ENCODE data around the gene PPARGC1A.
A peak's percentile ranks its signal among the peaks of the same experiment; 100 is the strongest.

The PPARGC1A gene

DNA sequence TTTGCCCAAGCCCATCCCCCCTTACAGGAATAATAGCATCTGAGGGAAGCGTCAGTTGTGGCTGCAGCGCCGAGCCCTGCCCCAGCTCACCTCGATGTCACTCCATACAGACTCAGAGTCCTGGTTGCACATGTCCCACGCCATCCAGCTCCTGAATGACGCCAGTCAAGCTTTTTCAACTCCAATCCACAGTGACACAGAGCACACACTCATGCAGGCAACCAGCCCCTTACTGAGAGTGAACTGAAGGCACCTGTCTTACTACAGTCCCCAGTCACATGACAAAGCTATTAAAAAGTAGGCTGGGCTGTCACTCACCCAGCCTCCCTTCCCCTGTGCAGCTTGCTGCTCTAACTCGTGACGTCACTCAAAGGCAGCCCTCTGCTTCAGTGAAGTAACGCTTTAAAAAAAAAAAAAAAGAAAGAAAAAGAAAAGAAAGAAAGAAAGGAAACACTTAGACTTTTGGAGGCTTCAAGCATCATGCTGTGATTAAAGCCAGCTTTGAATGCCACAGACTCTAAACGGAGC, at the start of gene PPARGC1A:
Gene PPARGC1A (minus strand): TSS at position 234 of the 528 bp plus-strand sequence. CDS start 90 bp downstream, at position 144.
- peak in 1 of 2 donors; percentile 1 for DNase-seq

DNA sequence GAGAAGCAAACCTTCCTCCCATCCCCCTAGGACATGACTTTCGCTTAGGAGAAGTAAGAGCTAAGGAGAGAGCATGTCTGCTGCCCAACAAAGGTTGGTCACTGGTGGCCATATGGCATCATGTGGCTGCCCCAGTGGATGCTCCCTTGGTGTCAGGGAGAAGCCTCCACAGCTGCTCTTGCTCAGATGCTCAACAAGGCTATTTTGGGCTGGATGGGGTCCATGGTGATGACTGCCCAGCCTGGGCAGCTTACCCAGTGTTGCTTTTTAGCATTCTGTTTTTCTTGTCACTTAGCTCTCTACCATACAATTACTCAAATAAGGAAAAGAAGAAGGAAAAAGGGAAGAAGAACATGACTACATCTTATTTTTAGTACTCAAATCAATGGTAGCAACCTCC, 48.9 kb upstream of the PPARGC1A start:
- no peak for DNase-seq

- no peak for DNase-seq
These were observed 47.3 kb upstream of the PPARGC1A start for GRCh38 chr4:23937173-23937572.

- DNase-seq: no peak
These were observed 45.1 kb upstream of the PPARGC1A start for GRCh38 chr4:23934915-23935314.

- DNase-seq: no peak
These were observed 44.4 kb upstream of the PPARGC1A start for GRCh38 chr4:23934223-23934622.

DNA sequence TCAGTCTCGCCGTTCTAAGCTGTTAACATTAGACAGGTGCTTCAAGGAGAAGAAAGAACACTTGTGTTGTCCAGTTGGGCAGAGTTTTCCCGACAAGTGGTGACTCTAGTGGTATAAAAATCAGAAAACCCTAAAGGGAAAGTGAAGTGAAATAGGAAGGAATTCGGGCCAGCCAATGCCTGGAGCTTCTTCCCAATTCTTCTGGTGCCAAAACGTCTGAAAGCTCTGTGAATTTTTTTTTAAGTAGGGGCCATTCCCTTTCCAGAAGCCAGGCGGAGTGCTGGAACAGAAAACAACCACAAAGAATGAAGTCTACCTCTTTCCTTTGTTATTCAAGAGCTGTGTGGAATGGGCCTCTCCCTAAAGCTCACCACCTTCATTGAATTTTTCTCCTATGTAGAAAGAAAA, 43.1 kb upstream of the PPARGC1A start:
- no peak for DNase-seq

DNA sequence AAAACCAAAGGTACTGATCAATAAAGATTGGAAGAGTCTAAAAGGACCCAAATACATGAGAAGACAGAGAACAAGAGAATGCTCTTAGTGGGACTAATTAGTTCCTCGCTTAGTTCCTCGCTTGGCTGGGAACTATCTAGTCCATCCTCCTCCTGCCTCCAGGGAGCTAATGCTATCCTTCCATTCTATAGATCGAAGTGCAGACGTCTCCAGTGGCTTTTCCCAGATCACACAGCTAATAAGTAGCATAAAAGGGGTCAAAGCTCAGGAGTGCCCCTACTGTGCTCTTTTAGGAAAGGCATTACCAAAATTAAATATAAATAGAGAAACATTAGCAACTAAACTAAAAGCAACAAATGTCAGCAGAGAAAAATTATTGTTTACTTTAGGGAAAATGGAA, 42.3 kb upstream of the PPARGC1A start:
- no peak for DNase-seq

- DNase-seq: no peak
These were observed 41.6 kb upstream of the PPARGC1A start for GRCh38 chr4:23931489-23931830.

- no peak for DNase-seq
These were observed 41.1 kb upstream of the PPARGC1A start for GRCh38 chr4:23930750-23931488.

- DNase-seq: no peak
These were observed 39.4 kb upstream of the PPARGC1A start for GRCh38 chr4:23929248-23929647.

DNA sequence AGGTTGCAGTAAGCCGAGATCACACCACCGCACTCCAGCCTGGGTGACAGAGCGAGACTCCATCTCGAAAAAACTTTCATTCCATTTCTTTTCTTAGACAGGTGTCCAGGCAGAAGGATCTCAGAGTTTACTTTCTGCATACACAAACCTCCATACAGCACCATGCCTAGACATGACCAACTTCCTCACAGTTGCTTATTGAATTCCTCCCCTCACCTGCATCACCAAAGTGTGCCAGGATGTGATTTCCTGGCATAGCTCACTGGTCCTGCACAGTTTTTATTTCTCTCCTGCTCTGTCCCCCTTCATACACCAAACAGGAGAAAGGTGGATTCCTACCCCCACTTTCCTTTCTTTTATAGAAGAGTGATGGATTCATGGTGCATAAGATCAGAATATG, 34.7 kb upstream of the PPARGC1A start:
- no peak for DNase-seq

- no peak for DNase-seq
These were observed 34.0 kb upstream of the PPARGC1A start for GRCh38 chr4:23923840-23924239.

DNA sequence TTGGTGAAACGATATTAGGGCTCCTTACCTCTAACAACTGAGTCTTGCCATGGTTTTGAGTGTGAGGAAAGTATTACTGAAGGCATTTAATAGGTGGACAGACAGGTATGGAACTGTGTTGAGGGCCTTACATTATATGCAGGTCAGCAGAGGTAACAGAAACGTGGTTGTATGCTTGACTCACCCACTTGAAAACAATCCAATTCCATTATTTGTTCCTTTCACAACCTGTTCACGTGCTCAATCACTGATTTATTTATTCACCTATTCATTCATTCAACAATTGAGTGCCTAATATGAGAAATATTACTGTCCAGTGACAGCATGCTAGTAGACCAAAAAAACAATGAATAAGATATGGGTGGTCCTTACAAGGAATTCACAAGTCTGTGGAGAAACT, 33.3 kb upstream of the PPARGC1A start:
- DNase-seq: no peak

- DNase-seq: no peak
These were observed 32.8 kb upstream of the PPARGC1A start for GRCh38 chr4:23922541-23923111.

DNA sequence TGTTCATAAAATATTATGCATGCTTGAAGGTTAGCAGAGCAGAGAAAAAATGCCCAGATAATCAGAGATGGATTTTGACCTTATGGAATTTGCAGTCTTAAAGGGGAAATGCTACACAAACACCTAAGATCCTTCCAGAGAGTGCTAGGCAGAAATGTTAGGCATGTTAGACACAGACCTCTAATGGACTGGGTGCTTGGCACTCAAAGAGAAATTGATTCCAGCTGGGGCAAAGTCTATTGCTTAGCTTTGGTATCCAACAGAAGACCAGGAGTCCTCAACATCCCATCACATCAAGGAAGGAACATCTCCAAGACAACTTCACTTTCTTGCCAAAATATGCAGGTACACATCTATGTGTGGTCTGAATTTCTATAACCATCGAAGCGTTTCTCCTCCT, 32.2 kb upstream of the PPARGC1A start:
- DNase-seq: no peak

GRCh38 chr4:23921447-23921845, 31.6 kb upstream of the PPARGC1A start:
- no peak for DNase-seq

DNA sequence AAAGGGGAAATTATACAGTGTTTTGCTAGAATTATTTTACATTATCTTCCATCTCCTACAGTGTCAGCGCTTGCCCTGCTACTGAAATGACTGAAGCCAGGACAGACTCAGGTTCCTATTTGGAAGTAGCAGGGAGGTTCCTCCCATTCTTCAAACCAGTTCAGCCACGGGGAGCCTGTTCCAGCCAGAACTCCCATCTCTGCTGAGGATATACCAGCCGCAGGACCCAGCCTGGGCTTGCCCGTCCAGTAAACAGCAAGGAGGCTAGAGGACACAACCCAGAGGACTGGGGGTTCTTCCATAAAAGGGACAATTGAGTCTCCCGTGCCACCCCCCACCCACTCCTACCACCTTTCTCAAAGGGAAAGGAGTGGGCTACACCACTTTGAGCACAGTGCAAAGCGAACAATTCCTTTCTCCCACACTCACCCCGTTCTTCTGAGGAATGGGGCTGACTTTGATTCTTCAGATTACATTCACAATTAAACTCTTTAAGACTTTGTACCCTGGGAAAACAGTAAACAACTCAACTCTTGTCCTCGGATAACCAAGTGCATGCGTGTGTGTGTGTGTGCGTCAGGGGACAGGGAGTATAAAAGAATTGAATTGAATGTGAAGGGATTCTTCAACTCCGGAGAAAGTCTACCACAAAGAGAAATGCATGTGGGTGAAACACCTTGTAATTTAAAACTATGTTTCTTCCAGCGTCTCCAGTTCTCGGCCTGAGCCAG, 31.0 kb upstream of the PPARGC1A start:
- DNase-seq: no peak

DNA sequence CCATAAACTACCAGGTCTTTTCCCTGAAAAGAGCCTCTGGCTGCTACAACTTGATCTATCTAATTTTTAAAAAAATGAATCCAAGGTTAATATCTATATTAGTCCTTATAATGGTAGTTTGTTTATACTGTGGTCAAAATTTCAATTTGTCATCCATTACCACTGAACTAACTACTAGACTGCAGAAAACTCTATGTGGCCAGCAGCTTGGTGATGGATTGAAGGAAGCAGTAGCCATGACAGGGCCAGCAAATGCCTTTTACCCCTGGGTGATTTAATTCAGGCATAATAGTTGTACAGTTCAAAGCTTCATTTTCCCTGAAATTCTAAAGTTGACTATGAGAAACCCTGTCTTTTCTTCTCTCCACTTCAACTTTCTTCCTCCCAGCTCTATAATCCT, 30.4 kb upstream of the PPARGC1A start:
- no peak for DNase-seq

DNA sequence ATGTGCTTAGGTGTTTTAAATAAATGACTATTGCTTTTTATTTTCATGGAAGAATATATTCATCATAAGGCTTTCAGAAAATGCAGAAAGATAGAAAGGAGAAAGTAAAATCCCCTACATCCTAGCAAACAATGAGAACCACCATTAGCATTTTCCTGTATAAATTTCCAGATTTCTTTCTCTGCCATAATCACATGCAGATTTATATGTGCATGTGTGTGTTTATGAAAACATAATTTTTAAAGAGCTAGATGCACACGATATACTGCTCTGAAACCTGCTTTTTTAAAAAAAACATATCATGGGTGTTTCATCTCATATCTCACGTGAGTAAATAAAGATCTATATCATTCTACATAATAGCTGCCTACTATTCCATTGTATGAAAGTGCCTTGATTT, 26.4 kb upstream of the PPARGC1A start:
- no peak for DNase-seq

GRCh38 chr4:23915459-23916132, 25.7 kb upstream of the PPARGC1A start:
- no peak for DNase-seq

DNA sequence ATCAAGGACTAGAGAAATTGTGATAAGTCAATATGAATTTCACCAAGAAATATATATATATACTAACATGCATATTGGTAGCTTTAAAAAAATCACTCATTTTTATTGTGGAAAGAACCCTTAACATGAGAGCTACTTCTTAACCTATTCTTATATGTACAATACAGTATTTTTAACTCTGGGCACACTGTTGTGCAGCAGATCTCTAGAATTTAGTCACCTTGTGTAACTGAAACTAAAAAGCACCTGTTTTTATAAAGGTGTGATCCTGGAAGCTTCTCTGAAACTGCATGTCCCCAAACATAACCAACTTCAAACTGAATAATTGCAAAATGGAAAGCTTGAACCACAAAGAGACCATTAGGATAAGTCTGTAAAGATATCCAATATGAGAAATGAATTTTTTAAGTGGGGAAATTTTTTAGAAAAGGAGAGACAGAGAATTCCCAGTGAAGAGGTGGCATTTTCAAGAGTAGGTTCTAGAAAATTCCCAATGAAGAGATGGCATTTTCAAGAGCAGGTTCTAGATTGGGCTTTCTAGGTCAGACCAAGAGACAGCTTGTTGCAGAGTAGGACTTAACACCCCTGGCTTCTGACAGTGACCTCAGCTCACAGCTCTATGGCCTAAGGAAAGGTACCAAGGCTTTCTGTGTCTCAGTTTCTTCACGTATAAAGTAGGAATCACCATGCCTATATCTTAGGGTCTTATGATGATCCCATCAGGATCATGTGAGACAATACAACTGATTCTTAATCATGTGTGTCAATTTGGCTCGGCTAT, 22.0 kb upstream of the PPARGC1A start:
- no peak for DNase-seq

DNA sequence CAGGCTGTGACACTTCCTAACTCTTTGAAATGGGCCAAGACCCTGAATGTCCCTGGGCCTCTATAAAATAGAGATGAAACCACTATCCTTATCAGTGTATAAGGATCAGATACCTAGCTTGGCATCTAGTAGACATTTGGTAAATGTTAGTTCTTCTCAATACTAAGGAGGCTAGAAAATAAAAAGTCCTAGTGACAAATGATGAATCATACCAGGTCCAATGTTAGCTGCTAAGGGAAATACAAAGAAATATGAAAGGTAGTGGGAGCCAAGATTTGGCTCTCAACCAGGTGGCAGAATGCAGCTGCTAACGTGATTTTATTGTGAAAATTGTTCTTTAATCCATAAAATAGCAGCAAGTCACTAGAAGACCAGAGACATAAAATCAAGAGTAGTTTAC, 19.8 kb upstream of the PPARGC1A start:
- no peak for DNase-seq

DNA sequence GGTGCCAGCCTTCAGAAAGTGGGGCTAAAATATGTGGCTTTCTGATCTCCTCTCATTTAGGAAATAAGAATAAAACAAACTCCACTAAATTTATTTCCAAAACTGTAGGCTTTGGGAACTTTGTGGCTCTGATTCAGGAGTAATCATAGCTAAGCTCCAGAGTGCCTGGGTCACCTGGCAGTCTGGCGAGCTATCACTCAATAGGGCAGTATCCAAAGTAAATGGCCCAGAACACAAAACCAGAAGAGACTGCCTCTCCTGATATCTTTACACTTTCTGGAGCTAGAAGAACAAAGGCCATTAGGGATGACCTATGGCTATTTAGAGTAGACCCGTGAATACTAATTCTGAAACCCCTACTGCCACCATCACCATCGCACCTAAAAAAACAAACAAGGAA, 17.0 kb upstream of the PPARGC1A start:
- no peak for DNase-seq
